Measurements from ENCODE around the gene GPR183. TPM values are rescaled to one million over a fixed set of nuclear protein-coding genes. Genes with fewer than 3 reads are reported as not detected.
A peak's percentile ranks its signal among the peaks of the same experiment; 100 is the strongest.

The GPR183 gene
- total RNA-seq, 3 donors from 2014 or later (not counting 1 experiment from before 2014, with no cell fraction given): 20.0 to 47.0 (median 41.1) TPM

GRCh38 chr13:99339736-99340397, 32.7 kb upstream of the GPR183 start:
- Histone ChIP-seq H3K4me3 (ENCODE audit: low read length) (no peak overlapping the region), H3K9me3 (ENCODE audit: control insufficient read depth, insufficient read depth, low read length) (no peaks in the 10 kb centered on the region), H3K36me3 (ENCODE audit: control insufficient read depth, insufficient read depth, low read length) (peaks cover 38% of the 10 kb centered on the region), H3K27me3 (ENCODE audit: control insufficient read depth, insufficient read depth, low read length) (no peaks in the 10 kb centered on the region), H3K27ac (ENCODE audit: low read length) (peak overlapping the region; percentile 14), H3K4me1 (ENCODE audit: control insufficient read depth, insufficient read depth, low read length) (peaks cover 35% of the 10 kb centered on the region)
- peak; percentile 72 to 84 (median 81) for ATAC-seq
- peak in 1 of 2 donors; percentile 87 for DNase-seq
- Mint-ChIP-seq H3K27me3 (ENCODE audit: low read depth in 2 of 2) (peaks cover 5 to 17% of the 10 kb centered on the region in 2 donors), H3K4me3 (peak overlapping the region; percentile 85), H3K4me1 (peaks cover 32 to 38% of the 10 kb centered on the region in 2 donors), H3K27ac (peak overlapping the region; percentile 4 to 71), H3K9me3 (no peaks in the 10 kb centered on the region), H3K36me3 (peaks cover 18% of the 10 kb centered on the region)
- TF ChIP-seq CTCF (IDR thresholded peaks at IDR 0.05): no peak
- intact Hi-C loops (cut with micrococcal nuclease): loop anchor here (1.0 to 5.0 kb wide), 3 partner anchors 12 to 42 kb away; no protein-coding TSS in a partner anchor
- 50% methylated on average over 8 of the region's 8 CpGs for WGBS (ENCODE audit: insufficient coverage)

DNA sequence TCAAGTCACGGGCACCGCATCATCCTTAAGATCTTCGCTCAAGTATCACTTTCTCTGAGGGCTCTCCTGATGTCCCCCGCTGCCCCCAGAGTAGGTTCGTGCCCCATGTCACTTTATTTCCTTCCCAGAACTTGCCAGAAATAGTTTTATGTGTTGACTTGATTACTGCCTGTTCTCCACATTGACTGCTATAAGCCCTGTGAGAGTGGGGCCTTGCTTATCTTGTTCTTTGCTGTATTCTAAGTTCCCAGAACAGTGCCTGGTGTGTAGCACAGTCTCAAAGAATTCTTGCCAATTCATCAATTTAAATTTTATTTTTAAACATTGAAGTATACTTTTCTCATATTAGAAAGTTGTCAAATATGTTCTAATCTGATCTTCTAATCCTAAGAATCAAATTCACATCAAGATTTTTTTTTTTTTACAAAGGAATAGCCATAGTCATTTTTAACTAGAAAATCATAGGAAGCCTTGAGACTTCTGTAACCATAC, 32.1 kb upstream of the GPR183 start:
- H3K27me3 ChIP-seq (ENCODE audit: control insufficient read depth, insufficient read depth, low read length): no peaks in the 10 kb centered on the region
- ATAC-seq: no peak
- peaks cover 5 to 17% of the 10 kb centered on the region in 2 donors for H3K27me3 Mint-ChIP-seq (ENCODE audit: low read depth in 2 of 2)
- peak overlapping the region; percentile 85 for H3K4me3 Mint-ChIP-seq
- intact Hi-C loops (cut with micrococcal nuclease): loop anchor here (5.0 kb wide), 1 partner anchor 37 kb away; no protein-coding TSS in a partner anchor
- no peak for TF ChIP-seq CTCF (IDR thresholded peaks at IDR 0.05)
- no peak for DNase-seq
- H3K27ac Mint-ChIP-seq: peak overlapping the region; percentile 4 to 71
- 93% methylated on average over 5 of the region's 5 CpGs for WGBS (ENCODE audit: insufficient coverage)
- no peak overlapping the region for H3K4me3 ChIP-seq (ENCODE audit: low read length)
- H3K36me3 Mint-ChIP-seq: peaks cover 18% of the 10 kb centered on the region
- no peak overlapping the region for H3K27ac ChIP-seq (ENCODE audit: low read length)
- peaks cover 32 to 38% of the 10 kb centered on the region in 2 donors for H3K4me1 Mint-ChIP-seq
- peaks cover 35% of the 10 kb centered on the region for H3K4me1 ChIP-seq (ENCODE audit: control insufficient read depth, insufficient read depth, low read length)
- no peaks in the 10 kb centered on the region for H3K9me3 ChIP-seq (ENCODE audit: control insufficient read depth, insufficient read depth, low read length)
- peaks cover 36% of the 10 kb centered on the region for H3K36me3 ChIP-seq (ENCODE audit: control insufficient read depth, insufficient read depth, low read length)
- no peaks in the 10 kb centered on the region for H3K9me3 Mint-ChIP-seq

GRCh38 chr13:99335603-99336002, 28.4 kb upstream of the GPR183 start:
- ATAC-seq: no peak
- WGBS (ENCODE audit: insufficient coverage): 82% methylated on average over 2 of the region's 4 CpGs
- Mint-ChIP-seq H3K27ac (no peak overlapping the region), H3K36me3 (peaks cover 2% of the 10 kb centered on the region), H3K4me3 (no peak overlapping the region), H3K9me3 (no peaks in the 10 kb centered on the region), H3K27me3 (ENCODE audit: low read depth in 2 of 2) (peaks cover 2 to 10% of the 10 kb centered on the region in 2 donors), H3K4me1 (peaks cover 39 to 44% of the 10 kb centered on the region in 2 donors)
- no peak for TF ChIP-seq CTCF (IDR thresholded peaks at IDR 0.05)
- Histone ChIP-seq H3K4me1 (ENCODE audit: control insufficient read depth, insufficient read depth, low read length) (peaks cover 27% of the 10 kb centered on the region), H3K27ac (ENCODE audit: low read length) (no peak overlapping the region), H3K9me3 (ENCODE audit: control insufficient read depth, insufficient read depth, low read length) (no peaks in the 10 kb centered on the region), H3K36me3 (ENCODE audit: control insufficient read depth, insufficient read depth, low read length) (peaks cover 10% of the 10 kb centered on the region), H3K27me3 (ENCODE audit: control insufficient read depth, insufficient read depth, low read length) (no peaks in the 10 kb centered on the region), H3K4me3 (ENCODE audit: low read length) (no peak overlapping the region)
- DNase-seq: no peak
- intact Hi-C loops (cut with micrococcal nuclease): loop anchor here (5.0 kb wide), 1 partner anchor 33 kb away; no protein-coding TSS in a partner anchor

Data from natural killer cell (primary cell).